NCI-H524 treated with DMSO at 0.1 percent for 48 hours (cell line): Measurements from ENCODE around the gene PRUNE2.
"Not testable (repeated sequence)": the region's sequence is repeated elsewhere in the genome, so short reads cannot be mapped to it uniquely, and the experiment has no call there.

ENCODE experiments used
- DNase-seq: peaks from one replicate; lab custom pipeline; 2025; lab: John Stamatoyannopoulos, UW

The PRUNE2 gene

GRCh38 chr9:76868897-76869296, 37.0 kb downstream of the PRUNE2 start:
- DNase-seq, result peak; percentile 6

- DNase-seq, result no peak
These were observed 39.2 kb downstream of the PRUNE2 start for GRCh38 chr9:76866689-76867088.

GRCh38 chr9:76863832-76864231, 42.1 kb downstream of the PRUNE2 start:
- DNase-seq, result no peak

- no peak for DNase-seq
These were observed 46.1 kb downstream of the PRUNE2 start for GRCh38 chr9:76859860-76860259.

GRCh38 chr9:76858248-76858647, 47.7 kb downstream of the PRUNE2 start:
- DNase-seq, result not testable (repeated sequence)

- no peak for DNase-seq
These were observed 49.9 kb downstream of the PRUNE2 start for GRCh38 chr9:76856016-76856415.

GRCh38 chr9:76855015-76855414, 50.9 kb downstream of the PRUNE2 start:
- DNase-seq, result no peak

- no peak for DNase-seq
These were observed 53.9 kb downstream of the PRUNE2 start for GRCh38 chr9:76852026-76852425.

- no peak for DNase-seq
These were observed 59.6 kb downstream of the PRUNE2 start for GRCh38 chr9:76846297-76846696.

- DNase-seq, result no peak
These were observed 60.7 kb downstream of the PRUNE2 start for GRCh38 chr9:76845254-76845653.

GRCh38 chr9:76835571-76836283, 70.2 kb downstream of the PRUNE2 start:
- DNase-seq, result no peak

- DNase-seq, result no peak
These were observed 77.5 kb downstream of the PRUNE2 start for GRCh38 chr9:76828447-76828846.

GRCh38 chr9:76827296-76828080, 78.4 kb downstream of the PRUNE2 start:
- no peak for DNase-seq

- DNase-seq, result no peak
These were observed 85.5 kb downstream of the PRUNE2 start for GRCh38 chr9:76820431-76820830.

- DNase-seq, result no peak
These were observed 87.6 kb downstream of the PRUNE2 start for GRCh38 chr9:76818271-76818670.

GRCh38 chr9:76817489-76817888, 88.4 kb downstream of the PRUNE2 start:
- DNase-seq, result no peak

GRCh38 chr9:76812591-76812990, 93.3 kb downstream of the PRUNE2 start:
- DNase-seq, result no peak

GRCh38 chr9:76810377-76810957, 95.4 kb downstream of the PRUNE2 start:
- no peak for DNase-seq

GRCh38 chr9:76808636-76809035, 97.3 kb downstream of the PRUNE2 start:
- no peak for DNase-seq

GRCh38 chr9:76803762-76804161, 102.2 kb downstream of the PRUNE2 start:
- no peak for DNase-seq

GRCh38 chr9:76803083-76803482, 102.8 kb downstream of the PRUNE2 start:
- no peak for DNase-seq

GRCh38 chr9:76800901-76801300, 105.0 kb downstream of the PRUNE2 start:
- DNase-seq, result no peak

- no peak for DNase-seq
These were observed 106.4 kb downstream of the PRUNE2 start for GRCh38 chr9:76799473-76799872.
